ENCODE measurements around the gene DCPS. TPM values are rescaled to one million over a fixed set of nuclear protein-coding genes. Genes with fewer than 3 reads are reported as not detected.

The DCPS gene
- total RNA-seq, 1 experiment from 2014 or later, result 23.8 TPM

DNA sequence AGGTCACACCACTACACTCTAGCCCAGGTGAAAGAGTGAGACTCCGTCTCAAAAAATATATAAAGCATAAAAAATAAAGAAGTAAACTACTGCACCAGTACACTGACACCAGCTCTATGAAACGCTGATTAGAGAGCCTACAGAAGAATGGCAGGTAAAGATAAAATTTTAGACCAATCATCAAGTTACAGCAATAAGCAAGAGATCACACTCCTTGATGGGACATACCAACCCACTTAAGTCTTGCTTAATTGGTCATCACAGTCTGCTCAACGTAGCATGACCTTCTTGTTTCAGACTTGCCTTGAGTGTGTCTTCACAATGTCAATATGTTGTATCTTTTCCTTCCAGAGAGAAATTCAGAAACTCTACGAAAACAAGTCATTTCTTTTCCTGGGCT, 47.6 kb upstream of the DCPS start:
- TF ChIP-seq, protein P1, sequence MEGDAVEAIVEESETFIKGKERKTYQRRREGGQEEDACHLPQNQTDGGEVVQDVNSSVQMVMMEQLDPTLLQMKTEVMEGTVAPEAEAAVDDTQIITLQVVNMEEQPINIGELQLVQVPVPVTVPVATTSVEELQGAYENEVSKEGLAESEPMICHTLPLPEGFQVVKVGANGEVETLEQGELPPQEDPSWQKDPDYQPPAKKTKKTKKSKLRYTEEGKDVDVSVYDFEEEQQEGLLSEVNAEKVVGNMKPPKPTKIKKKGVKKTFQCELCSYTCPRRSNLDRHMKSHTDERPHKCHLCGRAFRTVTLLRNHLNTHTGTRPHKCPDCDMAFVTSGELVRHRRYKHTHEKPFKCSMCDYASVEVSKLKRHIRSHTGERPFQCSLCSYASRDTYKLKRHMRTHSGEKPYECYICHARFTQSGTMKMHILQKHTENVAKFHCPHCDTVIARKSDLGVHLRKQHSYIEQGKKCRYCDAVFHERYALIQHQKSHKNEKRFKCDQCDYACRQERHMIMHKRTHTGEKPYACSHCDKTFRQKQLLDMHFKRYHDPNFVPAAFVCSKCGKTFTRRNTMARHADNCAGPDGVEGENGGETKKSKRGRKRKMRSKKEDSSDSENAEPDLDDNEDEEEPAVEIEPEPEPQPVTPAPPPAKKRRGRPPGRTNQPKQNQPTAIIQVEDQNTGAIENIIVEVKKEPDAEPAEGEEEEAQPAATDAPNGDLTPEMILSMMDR (conservative IDR thresholded peaks at IDR 0.05), result no peak
- TF ChIP-seq EZH2 (IDR thresholded peaks at IDR 0.05; ENCODE audit: low read depth), result no peak
- Histone ChIP-seq H3K79me2 (ENCODE audit: low read depth) (no peaks in the 10 kb centered on the region), H3K36me3 (ENCODE audit: low read depth) (no peaks in the 10 kb centered on the region), H4K20me1 (ENCODE audit: insufficient read depth) (peaks cover 8% of the 10 kb centered on the region; the same call in 1 of the 2 replicates), H3F3A (ENCODE audit: insufficient read depth, low read depth) (peaks cover 26% of the 10 kb centered on the region), H3K4me3 (no peak overlapping the region), H3K9me3 (ENCODE audit: insufficient read depth, low read depth) (no peaks in the 10 kb centered on the region), H2AFZ (no peak overlapping the region), H3K4me2 (no peak overlapping the region), H3K9me2 (ENCODE audit: insufficient read depth) (no peaks in the 10 kb centered on the region), H3K4me1 (replicated peaks; ENCODE audit: insufficient read depth) (no peaks in the 10 kb centered on the region), H3K27me3 (ENCODE audit: insufficient read depth, low read depth) (no peaks in the 10 kb centered on the region), H3K27ac (no peak overlapping the region)
- no TSS peak for BruUV-seq (replicated peaks)
- intact Hi-C loops (cut with micrococcal nuclease; ENCODE audit: unreplicated experiment), result no loop called here
- POLR2A ChIA-PET (ENCODE audit: unreplicated experiment), result no interaction called here
- peak in 1 of 2 experiments; percentile 11 for DNase-seq
- CTCF ChIA-PET, result no interaction called here

DNA sequence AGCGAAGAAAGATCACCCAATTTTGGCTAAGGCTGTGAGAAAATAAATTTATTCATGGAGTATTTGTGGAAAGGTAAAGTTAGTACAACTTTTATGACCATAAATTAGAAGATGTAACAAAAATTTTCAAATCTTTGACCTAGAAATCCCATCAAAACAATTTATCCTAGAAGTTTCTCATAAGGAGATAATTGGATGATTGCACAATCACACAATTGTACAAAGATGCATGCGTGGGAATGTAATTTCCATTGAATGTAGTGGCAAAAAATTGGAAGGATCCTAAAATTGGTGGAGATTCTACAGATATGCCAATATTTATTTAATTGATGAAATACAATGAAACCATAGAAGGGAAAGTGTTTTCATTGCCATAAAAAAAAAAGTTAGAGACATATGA, 46.7 kb upstream of the DCPS start:
- Histone ChIP-seq H3K27ac (no peak overlapping the region), H3K4me1 (replicated peaks; ENCODE audit: insufficient read depth) (no peaks in the 10 kb centered on the region), H3K9me2 (ENCODE audit: insufficient read depth) (no peaks in the 10 kb centered on the region), H3K79me2 (ENCODE audit: low read depth) (no peaks in the 10 kb centered on the region), H3K36me3 (ENCODE audit: low read depth) (no peaks in the 10 kb centered on the region), H4K20me1 (ENCODE audit: insufficient read depth) (peaks cover 8% of the 10 kb centered on the region; the same call in 1 of the 2 replicates), H3K27me3 (ENCODE audit: insufficient read depth, low read depth) (no peaks in the 10 kb centered on the region), H3K4me3 (no peak overlapping the region), H3K4me2 (no peak overlapping the region), H3F3A (ENCODE audit: insufficient read depth, low read depth) (peaks cover 26% of the 10 kb centered on the region), H2AFZ (no peak overlapping the region), H3K9me3 (ENCODE audit: insufficient read depth, low read depth) (no peaks in the 10 kb centered on the region)
- ChIA-PET POLR2A (ENCODE audit: unreplicated experiment) (no interaction called here), CTCF (no interaction called here)
- BruUV-seq (replicated peaks), result no TSS peak
- intact Hi-C loops (cut with micrococcal nuclease; ENCODE audit: unreplicated experiment), result no loop called here
- DNase-seq, result peak in 1 of 2 experiments; percentile 15
- TF ChIP-seq EZH2 (IDR thresholded peaks at IDR 0.05; ENCODE audit: low read depth), result no peak
- TF ChIP-seq, protein P1 (conservative IDR thresholded peaks at IDR 0.05), result no peak

DNA sequence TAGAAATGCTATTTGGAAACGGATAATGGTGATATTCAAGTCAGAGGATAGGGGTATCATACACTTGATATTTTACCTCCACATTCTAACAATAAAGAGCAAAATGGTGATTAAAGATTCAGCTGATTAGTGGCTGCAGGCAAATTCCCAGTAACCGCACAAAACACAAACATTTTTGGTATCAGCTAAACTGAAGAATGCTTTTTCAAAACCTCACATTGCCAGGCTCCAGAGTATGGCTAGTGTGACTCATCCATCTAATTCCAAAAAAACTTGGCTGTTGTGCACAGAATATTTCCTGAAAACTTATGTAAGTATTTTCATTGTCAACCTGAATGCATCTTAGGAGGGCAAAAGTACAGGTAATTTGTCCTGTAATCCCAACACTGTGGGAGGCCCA, 46.1 kb upstream of the DCPS start:
- Histone ChIP-seq H3K27ac (no peak overlapping the region), H4K20me1 (ENCODE audit: insufficient read depth) (peaks cover 8% of the 10 kb centered on the region; the same call in 1 of the 2 replicates), H3K4me1 (replicated peaks; ENCODE audit: insufficient read depth) (no peaks in the 10 kb centered on the region), H2AFZ (no peak overlapping the region), H3F3A (ENCODE audit: insufficient read depth, low read depth) (peaks cover 26% of the 10 kb centered on the region), H3K4me2 (no peak overlapping the region), H3K9me3 (ENCODE audit: insufficient read depth, low read depth) (no peaks in the 10 kb centered on the region), H3K4me3 (no peak overlapping the region), H3K9me2 (ENCODE audit: insufficient read depth) (no peaks in the 10 kb centered on the region), H3K36me3 (ENCODE audit: low read depth) (no peaks in the 10 kb centered on the region), H3K79me2 (ENCODE audit: low read depth) (no peaks in the 10 kb centered on the region), H3K27me3 (ENCODE audit: insufficient read depth, low read depth) (no peaks in the 10 kb centered on the region)
- DNase-seq, result peak in 1 of 2 experiments; percentile 34
- CTCF ChIA-PET, result interaction anchor here (0.6 kb wide), 1 partner anchor 462 kb away, joined by 3 read pairs; no protein-coding TSS in a partner anchor
- TF ChIP-seq, protein P1 (conservative IDR thresholded peaks at IDR 0.05), result no peak
- no peak for TF ChIP-seq EZH2 (IDR thresholded peaks at IDR 0.05; ENCODE audit: low read depth)
- intact Hi-C loops (cut with micrococcal nuclease; ENCODE audit: unreplicated experiment), result no loop called here
- POLR2A ChIA-PET (ENCODE audit: unreplicated experiment), result no interaction called here
- no TSS peak for BruUV-seq (replicated peaks)
